ENCODE measurements around the gene SMCO4.
"Not testable (repeated sequence)": the region's sequence is repeated elsewhere in the genome, so short reads cannot be mapped to it uniquely, and the experiment has no call there.

Gene SMCO4

GRCh38 chr11:93543292-93543977, at the start of gene SMCO4:
TSS of gene SMCO4 (minus strand) at chr11:93543391. CDS start at chr11:93479189, 64,202 bp downstream.
- H3K27me3 Mint-ChIP-seq, result peaks cover 1 to 23% of the 10 kb centered on the region in 2 donors
- H3K27ac Mint-ChIP-seq, result peak within 1 kb of the TSS; percentile 92
- H3K4me3 Mint-ChIP-seq, result peak within 1 kb of the TSS; percentile 89 to 91
- ATAC-seq (replicated peaks) (peak; percentile 84 to 85), DNase-seq (peak; percentile 61)
- peaks cover 11 to 17% of the 10 kb centered on the region in 2 donors for H3K4me1 Mint-ChIP-seq
- no peaks in the 10 kb centered on the region for H3K9me3 Mint-ChIP-seq
- no peaks in the 10 kb centered on the region for H3K36me3 Mint-ChIP-seq

- Mint-ChIP-seq H3K36me3 (no peaks in the 10 kb centered on the region), H3K9me3 (no peaks in the 10 kb centered on the region), H3K27me3 (peaks cover 0 to 22% of the 10 kb centered on the region in 2 donors), H3K4me1 (no peaks in the 10 kb centered on the region), H3K27ac (no peak overlapping the region), H3K4me3 (no peak overlapping the region)
- no peak for DNase-seq
- peak; percentile 41 to 42 for ATAC-seq (replicated peaks)
Observed at GRCh38 chr11:93591247-93591898, 48.2 kb upstream of the SMCO4 start.

GRCh38 chr11:93589347-93589746, 46.2 kb upstream of the SMCO4 start:
- H3K27ac Mint-ChIP-seq, result no peak overlapping the region
- no peak for DNase-seq
- H3K4me3 Mint-ChIP-seq, result no peak overlapping the region
- H3K36me3 Mint-ChIP-seq, result no peaks in the 10 kb centered on the region
- H3K27me3 Mint-ChIP-seq, result peaks cover 7 to 29% of the 10 kb centered on the region in 2 donors
- no peaks in the 10 kb centered on the region for H3K9me3 Mint-ChIP-seq
- ATAC-seq (replicated peaks), result no peak
- H3K4me1 Mint-ChIP-seq, result no peaks in the 10 kb centered on the region

GRCh38 chr11:93587858-93588581, 44.8 kb upstream of the SMCO4 start:
- no peak overlapping the region for H3K4me3 Mint-ChIP-seq
- DNase-seq, result no peak
- H3K9me3 Mint-ChIP-seq, result no peaks in the 10 kb centered on the region
- peaks cover 7 to 36% of the 10 kb centered on the region in 2 donors for H3K27me3 Mint-ChIP-seq
- no peaks in the 10 kb centered on the region for H3K36me3 Mint-ChIP-seq
- no peak overlapping the region for H3K27ac Mint-ChIP-seq
- H3K4me1 Mint-ChIP-seq, result no peaks in the 10 kb centered on the region
- ATAC-seq (replicated peaks), result no peak

GRCh38 chr11:93587425-93587824, 44.2 kb upstream of the SMCO4 start:
- H3K4me1 Mint-ChIP-seq; H3K4me3 Mint-ChIP-seq; H3K9me3 Mint-ChIP-seq; ATAC-seq (replicated peaks); H3K36me3 Mint-ChIP-seq; H3K27ac Mint-ChIP-seq; DNase-seq: not testable (repeated sequence)
- H3K27me3 Mint-ChIP-seq, result peaks cover 7 to 39% of the 10 kb centered on the region in 2 donors

- peaks cover 7 to 39% of the 10 kb centered on the region in 2 donors for H3K27me3 Mint-ChIP-seq
- H3K4me3 Mint-ChIP-seq, result no peak overlapping the region
- H3K9me3 Mint-ChIP-seq, result no peaks in the 10 kb centered on the region
- no peak overlapping the region for H3K27ac Mint-ChIP-seq
- no peaks in the 10 kb centered on the region for H3K4me1 Mint-ChIP-seq
- ATAC-seq (replicated peaks), result no peak
- DNase-seq, result no peak
- H3K36me3 Mint-ChIP-seq, result no peaks in the 10 kb centered on the region
Observed at GRCh38 chr11:93585758-93586157, 42.6 kb upstream of the SMCO4 start.

GRCh38 chr11:93583490-93583889, 40.3 kb upstream of the SMCO4 start:
- no peak for ATAC-seq (replicated peaks)
- no peak overlapping the region for H3K27ac Mint-ChIP-seq
- H3K27me3 Mint-ChIP-seq, result peaks cover 7 to 27% of the 10 kb centered on the region in 2 donors
- DNase-seq, result no peak
- no peak overlapping the region for H3K4me3 Mint-ChIP-seq
- H3K9me3 Mint-ChIP-seq, result peaks cover 3% of the 10 kb centered on the region in 2 donors
- H3K4me1 Mint-ChIP-seq, result no peaks in the 10 kb centered on the region
- no peaks in the 10 kb centered on the region for H3K36me3 Mint-ChIP-seq

GRCh38 chr11:93579187-93579751, 36.1 kb upstream of the SMCO4 start:
- H3K27ac Mint-ChIP-seq, result no peak overlapping the region
- H3K4me3 Mint-ChIP-seq, result no peak overlapping the region
- DNase-seq (no peak), ATAC-seq (replicated peaks) (no peak)
- H3K9me3 Mint-ChIP-seq, result peaks cover 3% of the 10 kb centered on the region in 2 donors
- peaks cover 0 to 10% of the 10 kb centered on the region in 2 donors for H3K27me3 Mint-ChIP-seq
- H3K36me3 Mint-ChIP-seq, result no peaks in the 10 kb centered on the region
- H3K4me1 Mint-ChIP-seq, result no peaks in the 10 kb centered on the region

- no peak for DNase-seq
- Mint-ChIP-seq H3K9me3 (peaks cover 3% of the 10 kb centered on the region in 2 donors), H3K27me3 (no peaks in the 10 kb centered on the region), H3K27ac (no peak overlapping the region), H3K4me3 (no peak overlapping the region), H3K4me1 (no peaks in the 10 kb centered on the region), H3K36me3 (no peaks in the 10 kb centered on the region)
- no peak for ATAC-seq (replicated peaks)
Observed at GRCh38 chr11:93577286-93577685, 34.1 kb upstream of the SMCO4 start.

- not testable (repeated sequence) for H3K4me1 Mint-ChIP-seq, DNase-seq
Observed at GRCh38 chr11:93576870-93577269, 33.7 kb upstream of the SMCO4 start.

GRCh38 chr11:93574638-93575220, 31.5 kb upstream of the SMCO4 start:
- ATAC-seq (replicated peaks) (no peak), DNase-seq (no peak)
- Mint-ChIP-seq H3K27me3 (peaks cover 0 to 4% of the 10 kb centered on the region in 2 donors), H3K9me3 (peaks cover 2 to 3% of the 10 kb centered on the region in 2 donors), H3K27ac (no peak overlapping the region), H3K4me1 (no peaks in the 10 kb centered on the region), H3K4me3 (no peak overlapping the region), H3K36me3 (no peaks in the 10 kb centered on the region)

More at GRCh38 chr11:93576870-93577269, 33.7 kb upstream of the SMCO4 start:
- ATAC-seq (replicated peaks); H3K9me3 Mint-ChIP-seq; H3K36me3 Mint-ChIP-seq; H3K27ac Mint-ChIP-seq; H3K27me3 Mint-ChIP-seq; H3K4me3 Mint-ChIP-seq: not testable (repeated sequence)

GRCh38 chr11:93573184-93573583, 30.0 kb upstream of the SMCO4 start:
- Mint-ChIP-seq H3K36me3 (no peaks in the 10 kb centered on the region), H3K4me1 (no peaks in the 10 kb centered on the region), H3K27me3 (peaks cover 0 to 4% of the 10 kb centered on the region in 2 donors), H3K9me3 (no peaks in the 10 kb centered on the region), H3K27ac (no peak overlapping the region), H3K4me3 (no peak overlapping the region)
- no peak for ATAC-seq (replicated peaks)
- no peak for DNase-seq

GRCh38 chr11:93572621-93573020, 29.4 kb upstream of the SMCO4 start:
- Mint-ChIP-seq H3K4me1 (no peaks in the 10 kb centered on the region), H3K9me3 (no peaks in the 10 kb centered on the region), H3K27me3 (peaks cover 0 to 4% of the 10 kb centered on the region in 2 donors), H3K4me3 (no peak overlapping the region), H3K27ac (no peak overlapping the region), H3K36me3 (no peaks in the 10 kb centered on the region)
- DNase-seq (no peak), ATAC-seq (replicated peaks) (no peak)

GRCh38 chr11:93572171-93572570, 29.0 kb upstream of the SMCO4 start:
- DNase-seq (no peak), ATAC-seq (replicated peaks) (no peak)
- H3K4me1 Mint-ChIP-seq, result no peaks in the 10 kb centered on the region
- no peak overlapping the region for H3K4me3 Mint-ChIP-seq
- peaks cover 0 to 4% of the 10 kb centered on the region in 2 donors for H3K27me3 Mint-ChIP-seq
- no peak overlapping the region for H3K27ac Mint-ChIP-seq
- H3K36me3 Mint-ChIP-seq, result no peaks in the 10 kb centered on the region
- H3K9me3 Mint-ChIP-seq, result no peaks in the 10 kb centered on the region

All from stimulated activated naive B cell treated with anti-CD40 and anti-IgM and Interleukin-4, amounts not matched to agents 10 μg/mL and 1 μg/mL and 100 μg/mL, for 72 hours (primary cell).